Erythroblast (primary cell): Measurements from ENCODE around the gene MRFAP1L1.

Experiments used
- GATA1 ChIP-seq: IDR thresholded peaks from 2 replicates; pipeline ENCODE4 v1.6.1; 2011; ENCODE audit warnings: low read depth, mild to moderate bottlenecking, control low read depth, low read length, moderate library complexity
- POLR2A ChIP-seq: IDR thresholded peaks from 2 replicates; pipeline ENCODE4 v1.6.1; 2011; ENCODE audit warnings: mild to moderate bottlenecking, low read length

DNA sequence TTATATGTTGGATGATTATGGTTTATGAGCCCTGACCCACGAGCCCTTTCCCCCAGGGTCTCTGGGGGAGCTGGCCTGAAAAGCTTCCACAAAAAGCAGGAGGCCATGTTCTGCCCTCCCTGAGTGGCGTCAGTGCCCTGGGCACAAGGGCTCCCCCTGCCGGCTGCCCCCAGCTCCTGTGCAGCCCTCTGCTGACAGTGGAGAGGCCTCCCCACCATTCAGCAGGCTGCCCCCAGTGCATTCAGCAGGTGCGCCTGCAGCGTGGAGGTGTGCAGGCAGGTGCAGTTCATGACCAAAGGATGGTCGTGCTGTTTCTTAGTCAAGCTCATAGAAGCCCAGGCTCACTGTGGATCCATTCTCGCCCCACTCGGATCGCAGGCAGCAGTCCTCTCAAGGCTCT lies 28.5 kb downstream of the MRFAP1L1 start:
- TF ChIP-seq POLR2A (no peak), GATA1 (no peak)
